Suprapubic skin (tissue), 4 donors: Measurements from ENCODE around the gene HBG2. TPM values are rescaled to one million over a fixed set of nuclear protein-coding genes. Genes with fewer than 3 reads are reported as not detected.

Experiments
- DNase-seq, 2 donors: peaks; one replicate each; pipeline ENCODE4 v3.0.0-alpha.2; 2019; ENCODE audit warnings: low spot score in 2 of 2
- H3K27ac ChIP-seq: fragments of 200-600 bp; sonication (generic); one replicate; pipeline ENCODE4 v1.5.1; 2019
- H3K27me3 ChIP-seq: fragments of 200-600 bp; sonication (generic); one replicate; pipeline ENCODE4 v1.5.1; 2019
- H3K36me3 ChIP-seq: fragments of 200-600 bp; sonication (generic); one replicate; pipeline ENCODE4 v1.5.1; 2019
- H3K4me1 ChIP-seq: fragments of 200-600 bp; sonication (generic); one replicate; pipeline ENCODE4 v1.5.1; 2019
- H3K4me3 ChIP-seq: fragments of 200-600 bp; sonication (generic); one replicate; pipeline ENCODE4 v1.5.1; 2019; ENCODE audit warnings: mild to moderate bottlenecking
- H3K9me3 ChIP-seq: fragments of 200-600 bp; sonication (generic); one replicate; pipeline ENCODE4 v1.5.1; 2019
- CTCF ChIP-seq, 2 donors: fragments of 200-600 bp in 1 of 2; fragments of 450-650 bp in 1 of 2; sonication (generic) in 1 of 2; IDR thresholded peaks; one replicate each; pipeline ENCODE4 v1.5.1; 2016 to 2019; ENCODE audit warnings: antibody characterized with exemption in 2 of 2, mild to moderate bottlenecking in 1 of 2, moderate library complexity in 1 of 2
- EP300 ChIP-seq: sonication (generic); formaldehyde crosslinking; IDR thresholded peaks from one replicate; pipeline ENCODE4 v1.6.1; 2017; ENCODE audit warnings: antibody characterized with exemption
- POLR2A ChIP-seq, 2 donors: fragments of 450-650 bp; IDR thresholded peaks; one replicate each; pipeline ENCODE4 v1.6.1; 2017; ENCODE audit warnings: antibody characterized with exemption in 2 of 2, mild to moderate bottlenecking in 2 of 2, moderate library complexity in 2 of 2
- POLR2AphosphoS5 ChIP-seq, 3 donors: sonication (generic); formaldehyde crosslinking; IDR thresholded peaks; one replicate each; pipeline ENCODE4 v1.6.1; 2017; ENCODE audit warnings: antibody characterized with exemption in 3 of 3
- WGBS: methylation state at CpG from one replicate; pipeline ENCODE4 v1.1.5; 2018; 5-methylcytosine and 5-hydroxymethylcytosine counted together
- total RNA-seq, 4 donors: library from RNA; depleted of rRNA; stranded (reverse); fragments of >200 nt; gene quantifications; one replicate each; pipeline ENCODE4 v1.1.0, GENCODE V29; 2016

HBG2 gene
- total RNA-seq, 4 donors from 2014 or later, result not detected

GRCh38 chr11:5290106-5290505 is 35.5 kb upstream of the HBG2 start:
- Histone ChIP-seq H3K27ac (no peak overlapping the region), H3K36me3 (no peaks in the 10 kb centered on the region), H3K9me3 (no peaks in the 10 kb centered on the region), H3K4me3 (no peak overlapping the region), H3K27me3 (no peaks in the 10 kb centered on the region), H3K4me1 (no peaks in the 10 kb centered on the region)
- TF ChIP-seq EP300 (no peak), CTCF (IDR thresholded peaks at IDR 0.05) (no peak), POLR2AphosphoS5 (IDR thresholded peaks at IDR 0.05) (no peak), POLR2A (IDR thresholded peaks at IDR 0.05) (no peak)
- DNase-seq, result no peak
- 94% methylated on average over 1 of the region's 1 CpG for WGBS

DNA sequence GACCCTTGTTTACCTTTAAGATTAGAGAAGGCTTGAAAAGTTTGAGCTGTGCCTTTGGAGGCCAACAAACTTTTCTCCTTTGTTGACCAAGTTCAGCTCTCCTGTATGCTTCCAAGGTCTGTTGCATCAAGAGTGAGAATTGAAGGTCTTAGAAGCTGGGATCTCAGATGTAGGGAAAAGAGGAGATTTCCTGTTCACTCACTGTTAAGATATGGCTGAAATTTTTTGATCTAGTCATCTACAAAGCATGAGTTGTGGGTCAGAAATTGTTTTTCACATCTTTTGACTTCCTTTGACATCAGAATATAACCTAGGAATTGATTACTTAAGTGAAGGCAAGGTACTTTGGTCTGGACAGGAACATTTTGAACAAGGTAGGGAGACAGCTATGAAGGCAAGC is 35.1 kb upstream of the HBG2 start:
- TF ChIP-seq POLR2A (IDR thresholded peaks at IDR 0.05) (no peak), CTCF (IDR thresholded peaks at IDR 0.05) (no peak), POLR2AphosphoS5 (IDR thresholded peaks at IDR 0.05) (no peak), EP300 (no peak)
- no peaks in the 10 kb centered on the region for H3K9me3 ChIP-seq
- no peak overlapping the region for H3K27ac ChIP-seq
- H3K4me1 ChIP-seq, result no peaks in the 10 kb centered on the region
- H3K27me3 ChIP-seq, result no peaks in the 10 kb centered on the region
- DNase-seq, result no peak
- no peak overlapping the region for H3K4me3 ChIP-seq
- H3K36me3 ChIP-seq, result no peaks in the 10 kb centered on the region

GRCh38 chr11:5288906-5289550 is 34.4 kb upstream of the HBG2 start:
- no peak overlapping the region for H3K4me3 ChIP-seq
- 84% methylated on average over 6 of the region's 6 CpGs for WGBS
- H3K36me3 ChIP-seq, result no peaks in the 10 kb centered on the region
- no peaks in the 10 kb centered on the region for H3K27me3 ChIP-seq
- H3K4me1 ChIP-seq, result no peaks in the 10 kb centered on the region
- no peak overlapping the region for H3K27ac ChIP-seq
- TF ChIP-seq POLR2A (IDR thresholded peaks at IDR 0.05), result no peak
- TF ChIP-seq EP300, result no peak
- TF ChIP-seq CTCF (IDR thresholded peaks at IDR 0.05), result no peak
- no peak for TF ChIP-seq POLR2AphosphoS5 (IDR thresholded peaks at IDR 0.05)
- no peaks in the 10 kb centered on the region for H3K9me3 ChIP-seq
- DNase-seq, result no peak

DNA sequence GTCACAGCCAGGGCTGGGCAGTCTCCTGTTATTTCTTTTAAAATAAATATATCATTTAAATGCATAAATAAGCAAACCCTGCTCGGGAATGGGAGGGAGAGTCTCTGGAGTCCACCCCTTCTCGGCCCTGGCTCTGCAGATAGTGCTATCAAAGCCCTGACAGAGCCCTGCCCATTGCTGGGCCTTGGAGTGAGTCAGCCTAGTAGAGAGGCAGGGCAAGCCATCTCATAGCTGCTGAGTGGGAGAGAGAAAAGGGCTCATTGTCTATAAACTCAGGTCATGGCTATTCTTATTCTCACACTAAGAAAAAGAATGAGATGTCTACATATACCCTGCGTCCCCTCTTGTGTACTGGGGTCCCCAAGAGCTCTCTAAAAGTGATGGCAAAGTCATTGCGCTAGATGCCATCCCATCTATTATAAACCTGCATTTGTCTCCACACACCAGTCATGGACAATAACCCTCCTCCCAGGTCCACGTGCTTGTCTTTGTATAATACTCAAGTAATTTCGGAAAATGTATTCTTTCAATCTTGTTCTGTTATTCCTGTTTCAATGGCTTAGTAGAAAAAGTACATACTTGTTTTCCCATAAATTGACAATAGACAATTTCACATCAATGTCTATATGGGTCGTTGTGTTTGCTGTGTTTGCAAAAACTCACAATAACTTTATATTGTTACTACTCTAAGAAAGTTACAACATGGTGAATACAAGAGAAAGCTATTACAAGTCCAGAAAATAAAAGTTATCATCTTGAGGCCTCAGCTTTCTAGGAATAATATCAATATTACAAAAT is 33.7 kb upstream of the HBG2 start:
- no peaks in the 10 kb centered on the region for H3K9me3 ChIP-seq
- H3K4me3 ChIP-seq, result no peak overlapping the region
- TF ChIP-seq POLR2A (IDR thresholded peaks at IDR 0.05) (no peak), POLR2AphosphoS5 (IDR thresholded peaks at IDR 0.05) (no peak), CTCF (IDR thresholded peaks at IDR 0.05) (no peak), EP300 (no peak)
- H3K27ac ChIP-seq, result no peak overlapping the region
- H3K4me1 ChIP-seq, result no peaks in the 10 kb centered on the region
- no peaks in the 10 kb centered on the region for H3K27me3 ChIP-seq
- WGBS, result 75% methylated on average over 7 of the region's 7 CpGs
- H3K36me3 ChIP-seq, result no peaks in the 10 kb centered on the region
- no peak for DNase-seq

DNA sequence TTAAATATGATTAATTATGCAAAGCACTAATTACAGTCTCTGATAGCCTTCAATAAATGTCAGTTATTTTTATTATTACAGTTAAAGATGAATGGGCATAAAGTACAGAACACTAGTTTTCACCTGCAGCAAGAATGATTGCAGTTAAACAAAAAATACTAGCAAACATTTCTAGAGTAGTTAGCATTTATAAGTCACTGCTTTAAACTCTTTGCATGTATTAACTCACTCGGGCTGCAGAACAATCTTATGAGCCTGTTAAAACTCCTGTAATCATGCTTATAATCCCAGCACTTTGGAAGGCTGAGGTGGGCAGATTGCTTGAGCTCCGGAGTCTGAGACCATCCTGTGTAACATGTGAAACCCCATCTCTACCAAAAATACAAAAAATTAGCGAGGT is 32.3 kb upstream of the HBG2 start:
- DNase-seq, result no peak
- no peak overlapping the region for H3K27ac ChIP-seq
- WGBS, result 76% methylated on average over 3 of the region's 3 CpGs
- no peak for TF ChIP-seq POLR2AphosphoS5 (IDR thresholded peaks at IDR 0.05)
- TF ChIP-seq CTCF (IDR thresholded peaks at IDR 0.05), result no peak
- TF ChIP-seq EP300, result no peak
- TF ChIP-seq POLR2A (IDR thresholded peaks at IDR 0.05), result no peak
- no peaks in the 10 kb centered on the region for H3K36me3 ChIP-seq
- no peaks in the 10 kb centered on the region for H3K9me3 ChIP-seq
- H3K4me1 ChIP-seq, result no peaks in the 10 kb centered on the region
- H3K27me3 ChIP-seq, result no peaks in the 10 kb centered on the region
- no peak overlapping the region for H3K4me3 ChIP-seq
